CD4-positive, alpha-beta T cell (primary cell): ENCODE measurements around the gene PAK1. TPM values are rescaled to one million over a fixed set of nuclear protein-coding genes. Genes with fewer than 3 reads are reported as not detected.

Source experiments
- ATAC-seq: fragments of 200-7000 bp; cut with Tn5 transposase; one replicate; pipeline ENCODE4 v1.10.0; 2022; ENCODE audit warnings: mild to moderate bottlenecking; ENCODE audit not compliant: poor library complexity
- CTCF ChIA-PET: fragments of 350-600 bp; sonication (Branson Sonifier 250); formaldehyde crosslinking; loops from one replicate; lab custom pipeline; 2021; ENCODE audit warnings: antibody characterized with exemption, inconsistent platforms; lab: Charles Lee
- POLR2A ChIA-PET: fragments of 350-600 bp; sonication (Branson Sonifier 250); formaldehyde crosslinking; loops from one replicate; lab custom pipeline; 2021; ENCODE audit warnings: antibody characterized with exemption, inconsistent platforms; lab: Charles Lee
- DNase-seq, 14 experiments: peaks; one replicate each; pipeline ENCODE4 v3.0.0-alpha.2; 2013 to 2020; ENCODE audit warnings: mixed read lengths in 2 of 14
- H3K27ac ChIP-seq, 2 donors: one replicate each; pipeline versions ENCODE4 v1.5.1 to v1.7.0; 2013; ENCODE audit warnings: low read length in 2 of 2, low read depth in 1 of 2, mild to moderate bottlenecking in 1 of 2
- H3K27me3 ChIP-seq, 2 experiments: 1 replicate in 1 of 2; 2 replicates in 1 of 2; pipeline versions ENCODE4 v1.6.1 to v1.7.0; 2013; ENCODE audit warnings: low read length in 2 of 2, control low read depth in 1 of 2, mild to moderate bottlenecking in 1 of 2, moderate library complexity in 1 of 2; ENCODE audit not compliant: insufficient read depth in 2 of 2, control insufficient read depth in 1 of 2
- H3K36me3 ChIP-seq: one replicate; pipeline ENCODE4 v1.6.1; 2013; ENCODE audit warnings: low read length, control low read depth; ENCODE audit not compliant: insufficient read depth
- H3K4me1 ChIP-seq: one replicate; pipeline ENCODE4 v1.6.1; 2013; ENCODE audit warnings: low read length, control low read depth; ENCODE audit not compliant: insufficient read depth
- H3K4me3 ChIP-seq: one replicate; pipeline ENCODE4 v1.5.1; 2013; ENCODE audit warnings: mild to moderate bottlenecking, low read length, moderate library complexity
- H3K9me3 ChIP-seq, 2 experiments: 1 replicate in 1 of 2; 2 replicates in 1 of 2; pipeline versions ENCODE4 v1.6.1 to v1.7.0; 2013; ENCODE audit warnings: low read length in 2 of 2, mild to moderate bottlenecking in 2 of 2, control low read depth in 1 of 2, moderate library complexity in 1 of 2; ENCODE audit not compliant: control insufficient read depth in 1 of 2, insufficient read depth in 1 of 2
- H3K27ac Mint-ChIP-seq: one replicate; pipeline ENCODE4 v1.8.0; 2020; ENCODE audit warnings: mixed read lengths
- H3K27me3 Mint-ChIP-seq: one replicate; pipeline ENCODE4 v1.8.0; 2021; ENCODE audit warnings: mixed read lengths
- H3K36me3 Mint-ChIP-seq: one replicate; pipeline ENCODE4 v1.8.0; 2021; ENCODE audit warnings: low read depth, mixed read lengths
- H3K4me1 Mint-ChIP-seq: one replicate; pipeline ENCODE4 v1.8.0; 2021; ENCODE audit warnings: low read depth, mixed read lengths
- H3K4me3 Mint-ChIP-seq: one replicate; pipeline ENCODE4 v1.8.0; 2020; ENCODE audit warnings: mild to moderate bottlenecking, mixed read lengths
- H3K9me3 Mint-ChIP-seq: one replicate; pipeline ENCODE4 v1.8.0; 2020; ENCODE audit warnings: mixed read lengths
- intact Hi-C, 2 experiments: fragments of 100-400 bp; cut with DNase I in 1 of 2; cut with micrococcal nuclease in 1 of 2; formaldehyde crosslinking; loops; one replicate each; pipeline versions ENCODE4 v1.15.1 to v1.9.0; 2023 to 2025; cut with DNase I, micrococcal nuclease
- total RNA-seq, 174 experiments: library from RNA in 2 of 174; stranded (reverse) in 2 of 174; gene quantifications; one replicate each; pipeline ENCODE4 v1.2.3 and lab custom pipeline; 2021 to 2026
- TF ChIP-seq, protein P1 (sequence below): fragments of 200-600 bp; IDR thresholded peaks from one replicate; pipeline ENCODE4 v1.8.0; 2022; ENCODE audit warnings: antibody characterized with exemption, mild to moderate bottlenecking

Gene PAK1
- total RNA-seq, 2 experiments from 2014 or later: 6.9 to 12.6 TPM

DNA sequence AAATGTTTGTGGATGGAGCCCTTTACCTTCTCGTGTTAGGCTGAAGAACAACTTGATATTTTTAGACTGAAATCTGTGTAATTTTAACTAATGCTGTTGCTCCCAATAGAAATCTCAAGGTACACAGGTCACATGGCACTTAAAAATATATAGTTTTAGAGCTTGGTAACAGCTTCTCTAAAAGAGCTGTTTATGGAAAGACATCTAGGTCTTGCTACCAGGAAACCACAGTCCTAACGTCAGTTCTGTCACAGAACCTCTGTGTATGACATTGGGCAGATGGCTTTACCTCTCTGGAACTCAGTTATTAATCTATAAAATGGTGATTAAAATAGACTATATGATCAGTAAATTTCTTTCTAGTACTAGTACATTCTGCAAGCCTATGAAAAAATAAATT, 35.4 kb downstream of the PAK1 start:
- Histone ChIP-seq H3K36me3 (no peaks in the 10 kb centered on the region), H3K27ac (no peak overlapping the region), H3K27me3 (no peaks in the 10 kb centered on the region), H3K4me3 (no peak overlapping the region), H3K9me3 (no peaks in the 10 kb centered on the region), H3K4me1 (no peaks in the 10 kb centered on the region)
- ChIA-PET CTCF (interaction anchor here (1.6 kb wide), 1 partner anchor 11 kb away, joined by 5 read pairs; no protein-coding TSS in a partner anchor), POLR2A (no interaction called here)
- Mint-ChIP-seq H3K27ac (no peak overlapping the region), H3K4me3 (no peak overlapping the region), H3K9me3 (no peaks in the 10 kb centered on the region), H3K27me3 (no peaks in the 10 kb centered on the region), H3K4me1 (no peaks in the 10 kb centered on the region), H3K36me3 (no peaks in the 10 kb centered on the region)
- intact Hi-C loops: no loop called here
- TF ChIP-seq, protein P1, sequence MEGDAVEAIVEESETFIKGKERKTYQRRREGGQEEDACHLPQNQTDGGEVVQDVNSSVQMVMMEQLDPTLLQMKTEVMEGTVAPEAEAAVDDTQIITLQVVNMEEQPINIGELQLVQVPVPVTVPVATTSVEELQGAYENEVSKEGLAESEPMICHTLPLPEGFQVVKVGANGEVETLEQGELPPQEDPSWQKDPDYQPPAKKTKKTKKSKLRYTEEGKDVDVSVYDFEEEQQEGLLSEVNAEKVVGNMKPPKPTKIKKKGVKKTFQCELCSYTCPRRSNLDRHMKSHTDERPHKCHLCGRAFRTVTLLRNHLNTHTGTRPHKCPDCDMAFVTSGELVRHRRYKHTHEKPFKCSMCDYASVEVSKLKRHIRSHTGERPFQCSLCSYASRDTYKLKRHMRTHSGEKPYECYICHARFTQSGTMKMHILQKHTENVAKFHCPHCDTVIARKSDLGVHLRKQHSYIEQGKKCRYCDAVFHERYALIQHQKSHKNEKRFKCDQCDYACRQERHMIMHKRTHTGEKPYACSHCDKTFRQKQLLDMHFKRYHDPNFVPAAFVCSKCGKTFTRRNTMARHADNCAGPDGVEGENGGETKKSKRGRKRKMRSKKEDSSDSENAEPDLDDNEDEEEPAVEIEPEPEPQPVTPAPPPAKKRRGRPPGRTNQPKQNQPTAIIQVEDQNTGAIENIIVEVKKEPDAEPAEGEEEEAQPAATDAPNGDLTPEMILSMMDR: no peak
- DNase-seq (no peak), ATAC-seq (no peak)

DNA sequence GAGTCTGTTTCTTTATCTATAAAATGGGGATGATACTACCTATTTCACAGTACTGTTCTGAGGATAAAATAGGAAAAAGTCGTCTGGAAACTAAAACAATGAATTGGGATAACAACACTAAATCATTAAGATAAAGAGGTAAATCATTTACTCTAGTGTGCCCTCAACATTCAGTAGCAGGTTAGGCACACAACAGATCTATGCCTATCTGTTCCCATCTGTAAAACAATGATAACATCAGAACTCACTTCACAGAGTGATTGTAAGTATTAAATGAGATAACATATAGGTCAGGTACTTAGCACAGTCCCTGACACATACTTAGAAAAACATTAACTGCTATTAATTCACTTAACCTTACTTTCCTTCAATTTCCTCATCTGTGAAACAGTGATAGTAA, 36.9 kb downstream of the PAK1 start:
- no peaks in the 10 kb centered on the region for H3K36me3 ChIP-seq
- CTCF ChIA-PET: no interaction called here
- H3K9me3 ChIP-seq: no peaks in the 10 kb centered on the region
- no peak overlapping the region for H3K4me3 ChIP-seq
- no peaks in the 10 kb centered on the region for H3K27me3 ChIP-seq
- no peaks in the 10 kb centered on the region for H3K27me3 Mint-ChIP-seq
- TF ChIP-seq, protein P1: no peak
- intact Hi-C loops: no loop called here
- no peaks in the 10 kb centered on the region for H3K9me3 Mint-ChIP-seq
- no peaks in the 10 kb centered on the region for H3K4me1 ChIP-seq
- no peaks in the 10 kb centered on the region for H3K4me1 Mint-ChIP-seq
- H3K36me3 Mint-ChIP-seq: no peaks in the 10 kb centered on the region
- DNase-seq (no peak), ATAC-seq (no peak)
- POLR2A ChIA-PET: no interaction called here
- no peak overlapping the region for H3K27ac Mint-ChIP-seq
- no peak overlapping the region for H3K4me3 Mint-ChIP-seq
- no peak overlapping the region for H3K27ac ChIP-seq

DNA sequence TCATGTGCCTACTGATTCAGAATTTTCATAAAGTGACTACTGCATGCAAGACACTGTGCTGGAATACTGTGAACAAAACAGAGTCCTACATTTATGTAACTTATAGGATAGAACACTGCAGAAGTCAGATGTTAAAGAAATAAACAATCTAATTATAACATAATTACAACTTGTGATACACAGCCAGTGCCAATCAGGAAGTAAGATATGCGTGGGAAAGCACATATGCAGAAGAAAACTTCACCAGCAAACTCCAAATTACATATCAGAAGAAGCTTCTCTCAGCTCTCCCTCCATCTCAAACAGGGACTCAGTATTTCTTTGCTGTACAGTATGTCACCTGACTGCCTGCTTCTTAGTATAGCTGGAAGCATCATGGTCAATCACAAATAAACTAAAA, 37.4 kb downstream of the PAK1 start:
- ATAC-seq (no peak), DNase-seq (no peak)
- Histone ChIP-seq H3K4me1 (no peaks in the 10 kb centered on the region), H3K27ac (no peak overlapping the region), H3K9me3 (no peaks in the 10 kb centered on the region), H3K36me3 (no peaks in the 10 kb centered on the region), H3K27me3 (no peaks in the 10 kb centered on the region), H3K4me3 (no peak overlapping the region)
- Mint-ChIP-seq H3K27ac (no peak overlapping the region), H3K27me3 (no peaks in the 10 kb centered on the region), H3K4me3 (no peak overlapping the region), H3K36me3 (no peaks in the 10 kb centered on the region), H3K9me3 (no peaks in the 10 kb centered on the region), H3K4me1 (no peaks in the 10 kb centered on the region)
- TF ChIP-seq, protein P1: no peak
- intact Hi-C loops: no loop called here
- ChIA-PET CTCF (no interaction called here), POLR2A (no interaction called here)
